AG04450 (cell line): Measurements from ENCODE around the gene APOBEC3G. TPM values are rescaled to one million over a fixed set of nuclear protein-coding genes. Genes with fewer than 3 reads are reported as not detected.

ENCODE experiments used
- CTCF ChIA-PET: fragments of 300-600, 350-600 bp; formaldehyde crosslinking; extraction: SDS; loops from one replicate; lab custom pipeline; 2022; ENCODE audit warnings: antibody characterized with exemption, inconsistent platforms; lab: Charles Lee
- POLR2A ChIA-PET: fragments of 350-600 bp; formaldehyde crosslinking; extraction: SDS; loops from one replicate; lab custom pipeline; 2021; ENCODE audit warnings: antibody characterized with exemption, inconsistent platforms; lab: Yijun Ruan, JAX
- DNase-seq: peaks from one replicate; pipeline ENCODE4 v3.0.0-alpha.2; 2011; ENCODE audit warnings: low read depth, low spot score
- H3K27ac ChIP-seq: one replicate; pipeline ENCODE4 v1.5.1; 2012; ENCODE audit warnings: low read depth, low read length, control low read depth
- H3K27me3 ChIP-seq: one replicate; pipeline ENCODE4 v1.6.0; 2012; ENCODE audit warnings: low read length; ENCODE audit not compliant: control insufficient read depth, insufficient read depth
- H3K4me3 ChIP-seq: 2 replicates; pipeline ENCODE4 v1.5.1; 2011; ENCODE audit warnings: mild to moderate bottlenecking, low read depth, low read length, control low read depth
- H3K9me3 ChIP-seq: 2 replicates; pipeline ENCODE4 v1.5.1; 2012; ENCODE audit warnings: low read length; ENCODE audit not compliant: control insufficient read depth, insufficient read depth
- polyA plus RNA-seq: library from polyadenylated mRNA; depleted of rRNA; stranded (reverse); fragments of >200 nt; gene quantifications from 2 replicates; pipeline ENCODE4 v1.2.3, GENCODE V29; 2011
- TF ChIP-seq, protein P1 (sequence below): IDR thresholded peaks from 2 replicates; pipeline ENCODE4 v1.5.1; 2011; ENCODE audit warnings: low read depth, low read length, control low read depth, inconsistent platforms

Gene APOBEC3G
- polyA plus RNA-seq, 1 experiment: 11.0 TPM

DNA sequence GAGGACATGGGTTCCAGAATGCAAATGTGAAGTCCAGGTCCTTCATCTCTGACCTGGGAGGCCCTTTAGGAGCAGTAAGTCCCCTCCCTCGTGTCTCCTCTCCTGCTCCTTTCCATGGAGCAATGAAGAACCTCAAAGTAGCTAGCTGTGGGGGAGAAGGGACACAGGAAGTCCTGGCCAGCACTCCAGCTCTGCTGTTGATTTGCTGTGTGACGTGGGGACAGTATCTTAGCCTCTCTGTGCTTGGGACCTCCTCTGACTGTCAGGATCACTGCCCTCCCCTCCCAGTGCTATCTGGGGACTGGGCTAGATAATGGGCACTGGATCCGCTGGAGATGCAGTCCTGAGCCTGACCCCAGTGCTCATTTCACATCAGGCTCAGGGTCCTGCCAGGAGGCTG, 18.9 kb downstream of the APOBEC3G start:
- H3K27me3 ChIP-seq: peaks cover 14% of the 10 kb centered on the region
- ChIA-PET CTCF (no interaction called here), POLR2A (no interaction called here)
- no peaks in the 10 kb centered on the region; the same call in 1 of the 2 replicates for H3K9me3 ChIP-seq
- no peak overlapping the region for H3K4me3 ChIP-seq
- DNase-seq: no peak
- TF ChIP-seq, protein P1, sequence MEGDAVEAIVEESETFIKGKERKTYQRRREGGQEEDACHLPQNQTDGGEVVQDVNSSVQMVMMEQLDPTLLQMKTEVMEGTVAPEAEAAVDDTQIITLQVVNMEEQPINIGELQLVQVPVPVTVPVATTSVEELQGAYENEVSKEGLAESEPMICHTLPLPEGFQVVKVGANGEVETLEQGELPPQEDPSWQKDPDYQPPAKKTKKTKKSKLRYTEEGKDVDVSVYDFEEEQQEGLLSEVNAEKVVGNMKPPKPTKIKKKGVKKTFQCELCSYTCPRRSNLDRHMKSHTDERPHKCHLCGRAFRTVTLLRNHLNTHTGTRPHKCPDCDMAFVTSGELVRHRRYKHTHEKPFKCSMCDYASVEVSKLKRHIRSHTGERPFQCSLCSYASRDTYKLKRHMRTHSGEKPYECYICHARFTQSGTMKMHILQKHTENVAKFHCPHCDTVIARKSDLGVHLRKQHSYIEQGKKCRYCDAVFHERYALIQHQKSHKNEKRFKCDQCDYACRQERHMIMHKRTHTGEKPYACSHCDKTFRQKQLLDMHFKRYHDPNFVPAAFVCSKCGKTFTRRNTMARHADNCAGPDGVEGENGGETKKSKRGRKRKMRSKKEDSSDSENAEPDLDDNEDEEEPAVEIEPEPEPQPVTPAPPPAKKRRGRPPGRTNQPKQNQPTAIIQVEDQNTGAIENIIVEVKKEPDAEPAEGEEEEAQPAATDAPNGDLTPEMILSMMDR: no peak
- no peak overlapping the region for H3K27ac ChIP-seq

DNA sequence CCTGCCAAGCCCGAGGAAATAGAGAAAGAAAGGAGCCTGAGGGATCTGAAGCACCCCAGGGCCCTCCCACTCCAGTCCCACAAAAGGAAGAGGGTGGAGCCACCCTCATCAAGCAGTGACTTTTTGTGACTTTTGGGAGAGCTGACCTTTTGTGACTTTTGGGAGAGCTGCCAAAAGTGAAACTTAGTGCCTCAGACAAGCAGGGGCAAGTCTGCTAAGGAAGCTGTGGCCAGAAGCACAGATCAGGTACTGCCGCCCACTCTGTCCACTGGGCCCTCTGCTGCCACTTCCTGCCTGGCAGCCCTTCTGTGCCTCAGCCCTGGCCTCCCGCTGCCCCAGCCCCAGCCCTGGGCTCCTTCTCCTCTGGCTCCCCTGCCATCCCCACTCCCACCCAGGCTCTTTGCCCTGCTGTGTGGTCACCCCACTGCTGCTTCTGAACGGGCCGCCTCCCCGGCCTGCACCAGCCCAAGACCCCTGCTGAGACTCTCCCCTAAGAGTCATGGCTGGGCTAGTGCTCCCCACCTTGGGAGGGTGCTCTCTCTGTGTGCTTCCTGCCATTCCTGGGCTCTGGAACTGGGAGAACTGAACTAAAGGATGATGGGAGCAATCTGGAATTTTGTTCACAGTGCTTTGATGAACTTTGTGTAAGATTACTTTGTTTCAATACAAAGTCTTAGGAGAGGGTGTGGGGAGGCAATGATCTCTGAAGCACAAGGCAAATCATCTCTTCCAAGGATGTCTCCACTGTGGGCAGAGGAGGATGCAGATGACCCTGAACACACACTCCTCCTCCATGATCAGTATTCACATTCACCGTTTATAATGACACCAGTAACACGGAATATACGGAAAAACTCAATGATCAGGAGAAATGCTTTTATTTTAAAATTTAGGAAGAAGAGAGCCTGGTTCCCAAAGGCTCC, 20.3 kb downstream of the APOBEC3G start, which contains the start of gene APOBEC3H:
TSS of gene APOBEC3H (plus strand) at position 147 of the 923 bp plus-strand sequence. CDS start 3,035 bp downstream, outside the sequence.
- Histone ChIP-seq H3K4me3 (no peak within 1 kb of the TSS), H3K9me3 (no peaks in the 10 kb centered on the region; the same call in 1 of the 2 replicates), H3K27me3 (peaks cover 9% of the 10 kb centered on the region), H3K27ac (no peak within 1 kb of the TSS)
- ChIA-PET CTCF (interaction anchor here (0.8 to 1.0 kb wide), 2 partner anchors 24 to 227 kb away, joined by 3 read pairs; no protein-coding TSS in a partner anchor), POLR2A (no interaction called here)
- TF ChIP-seq, protein P1: no peak
- no peak for DNase-seq

DNA sequence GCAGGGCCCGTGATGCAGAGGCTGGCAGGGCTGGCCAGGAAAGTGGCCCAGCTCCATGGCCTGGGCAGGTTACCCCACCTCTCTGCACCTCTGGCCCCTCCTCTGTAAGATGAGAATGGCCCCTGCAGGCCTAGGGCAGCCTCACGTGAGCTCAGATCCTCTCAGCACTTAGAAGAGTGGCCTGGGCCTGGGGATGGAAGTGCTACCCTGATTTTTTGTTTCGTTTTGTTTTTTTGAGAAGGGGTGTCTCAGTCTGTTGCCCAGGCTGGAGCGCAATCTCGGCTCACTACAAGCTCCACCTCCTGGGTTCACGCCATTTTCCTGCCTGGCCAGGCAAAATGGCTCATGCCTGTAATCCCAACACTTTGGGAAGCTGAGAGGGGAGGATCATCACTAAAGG, 21.0 kb downstream of the APOBEC3G start:
- no peak for DNase-seq
- ChIA-PET CTCF (interaction anchor here (0.8 to 1.0 kb wide), 2 partner anchors 24 to 228 kb away, joined by 3 read pairs; no protein-coding TSS in a partner anchor), POLR2A (no interaction called here)
- TF ChIP-seq, protein P1: no peak
- H3K4me3 ChIP-seq: no peak overlapping the region
- no peak overlapping the region for H3K27ac ChIP-seq
- H3K27me3 ChIP-seq: peaks cover 3% of the 10 kb centered on the region
- H3K9me3 ChIP-seq: no peaks in the 10 kb centered on the region; the same call in 1 of the 2 replicates

DNA sequence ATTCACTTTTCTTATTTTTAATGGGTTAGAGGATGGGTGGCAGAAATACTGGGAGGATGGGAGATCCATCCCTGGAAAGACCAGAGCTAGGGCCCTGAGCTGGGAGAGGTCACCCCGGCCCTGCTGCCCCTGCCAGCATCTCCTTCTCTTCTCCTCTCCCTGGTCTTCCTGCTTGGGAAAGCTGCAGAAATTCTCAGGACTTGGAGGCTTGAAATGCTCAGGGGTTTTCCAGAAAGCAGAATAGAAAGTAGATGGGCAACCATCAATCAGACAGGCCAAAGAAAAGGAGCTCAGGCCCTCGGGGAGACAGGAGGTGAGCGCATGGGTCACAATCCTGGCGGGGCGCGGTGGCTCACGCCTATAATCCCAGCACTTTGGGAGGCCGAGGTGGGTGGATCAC, 21.5 kb downstream of the APOBEC3G start:
- ChIA-PET POLR2A (no interaction called here), CTCF (interaction anchor here (0.8 to 1.1 kb wide), 3 partner anchors 23 to 229 kb away, joined by 3 read pairs; no protein-coding TSS in a partner anchor)
- DNase-seq: no peak
- no peak overlapping the region for H3K4me3 ChIP-seq
- H3K27me3 ChIP-seq: peaks cover 3% of the 10 kb centered on the region
- TF ChIP-seq, protein P1: no peak
- H3K9me3 ChIP-seq: no peaks in the 10 kb centered on the region; the same call in 1 of the 2 replicates
- no peak overlapping the region for H3K27ac ChIP-seq

DNA sequence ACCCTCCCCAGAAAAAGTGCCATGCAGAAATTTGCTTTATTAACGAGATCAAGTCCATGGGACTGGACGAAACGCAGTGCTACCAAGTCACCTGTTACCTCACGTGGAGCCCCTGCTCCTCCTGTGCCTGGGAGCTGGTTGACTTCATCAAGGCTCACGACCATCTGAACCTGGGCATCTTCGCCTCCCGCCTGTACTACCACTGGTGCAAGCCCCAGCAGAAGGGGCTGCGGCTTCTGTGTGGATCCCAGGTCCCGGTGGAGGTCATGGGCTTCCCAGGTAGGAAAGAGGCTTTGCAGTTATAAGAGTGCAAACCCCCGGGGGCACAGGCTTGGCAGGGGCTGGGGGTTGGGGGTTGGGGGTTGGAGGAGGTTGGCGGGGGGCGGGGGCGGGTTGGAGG, 24.2 kb downstream of the APOBEC3G start:
- Histone ChIP-seq H3K4me3 (no peak overlapping the region), H3K27ac (no peak overlapping the region), H3K9me3 (no peaks in the 10 kb centered on the region; the same call in 1 of the 2 replicates), H3K27me3 (peaks cover 5% of the 10 kb centered on the region)
- TF ChIP-seq, protein P1: no peak
- POLR2A ChIA-PET: no interaction called here
- no peak for DNase-seq
- CTCF ChIA-PET: no interaction called here
